GM23248 (cell line): Measurements from ENCODE around the gene RASGRP2. TPM values are rescaled to one million over a fixed set of nuclear protein-coding genes. Genes with fewer than 3 reads are reported as not detected.

Experiments
- DNase-seq: peaks from one replicate; pipeline ENCODE4 v3.0.0-alpha.2; 2015
- H2AFZ ChIP-seq: fragments of 200-600 bp; sonication (generic); 2 replicates; pipeline ENCODE4 v1.6.1; 2016; ENCODE audit warnings: antibody characterized with exemption
- H3F3A ChIP-seq: fragments of 200-600 bp; sonication (generic); 2 replicates; pipeline ENCODE4 v1.6.1; 2016; ENCODE audit warnings: mild to moderate bottlenecking, antibody characterized with exemption, mixed run types; ENCODE audit not compliant: insufficient read depth
- H3K27ac ChIP-seq: fragments of 200-600 bp; sonication (generic); 2 replicates; pipeline ENCODE4 v1.5.1; 2016; ENCODE audit warnings: mild to moderate bottlenecking
- H3K27me3 ChIP-seq: fragments of 200-600 bp; sonication (generic); replicated peaks from 2 replicates; pipeline ENCODE4 v1.6.1; 2016; ENCODE audit warnings: mild to moderate bottlenecking; ENCODE audit not compliant: insufficient read depth
- H3K36me3 ChIP-seq: fragments of 200-600 bp; sonication (generic); 2 replicates; pipeline ENCODE4 v1.6.1; 2016; ENCODE audit warnings: low read depth, mild to moderate bottlenecking
- H3K4me1 ChIP-seq: fragments of 200-600 bp; sonication (generic); 2 replicates; pipeline ENCODE4 v1.6.1; 2016; ENCODE audit warnings: mild to moderate bottlenecking; ENCODE audit not compliant: insufficient read depth
- H3K4me2 ChIP-seq: fragments of 200-600 bp; sonication (generic); one replicate; pipeline ENCODE4 v1.6.1; 2016; ENCODE audit warnings: mild to moderate bottlenecking; ENCODE audit not compliant: unreplicated experiment
- H3K4me3 ChIP-seq: fragments of 200-600 bp; sonication (generic); 2 replicates; pipeline ENCODE4 v1.5.1; 2016; ENCODE audit warnings: mild to moderate bottlenecking
- H3K79me2 ChIP-seq: fragments of 200-600 bp; sonication (generic); 2 replicates; pipeline ENCODE4 v1.6.1; 2016; ENCODE audit warnings: mild to moderate bottlenecking; ENCODE audit not compliant: insufficient read depth
- H3K9ac ChIP-seq: fragments of 200-600 bp; sonication (generic); 2 replicates; pipeline ENCODE4 v1.6.1; 2016; ENCODE audit warnings: mild to moderate bottlenecking
- H3K9me2 ChIP-seq: fragments of 200-600 bp; sonication (generic); 2 replicates; pipeline ENCODE4 v1.6.1; 2016; ENCODE audit warnings: mixed run types, mild to moderate bottlenecking, moderate library complexity; ENCODE audit not compliant: insufficient read depth
- H3K9me3 ChIP-seq: fragments of 200-600 bp; sonication (generic); one replicate; pipeline ENCODE4 v1.6.1; 2017; ENCODE audit warnings: low read depth
- H4K20me1 ChIP-seq: fragments of 200-600 bp; sonication (generic); 2 replicates; pipeline ENCODE4 v1.6.0; 2016; ENCODE audit not compliant: insufficient read depth
- EZH2 ChIP-seq: fragments of 200-600 bp; sonication (generic); IDR thresholded peaks from 2 replicates; pipeline ENCODE4 v1.6.1; 2018; ENCODE audit warnings: antibody characterized with exemption, mild to moderate bottlenecking; ENCODE audit not compliant: insufficient read depth, poor library complexity, severe bottlenecking
- EZH2phosphoT487 ChIP-seq: fragments of 200-600 bp; sonication (generic); IDR thresholded peaks from 2 replicates; pipeline ENCODE4 v1.6.1; 2018; ENCODE audit warnings: antibody characterized with exemption, moderate library complexity, mild to moderate bottlenecking, low read depth; ENCODE audit not compliant: insufficient read depth
- WGBS, 2 experiments: methylation state at CpG; one replicate each; pipeline ENCODE4 v1.1.6; 2015 to 2017; ENCODE audit warnings: low lambda C conversion rate in 2 of 2, low coverage in 1 of 2; ENCODE audit errors: missing lambda C conversion rate in 2 of 2; 5-methylcytosine and 5-hydroxymethylcytosine counted together
- in situ Hi-C: fragments of 300-500 bp; cut with MboI; formaldehyde crosslinking; loops from 2 replicates; pipeline ENCODE4 v1.15.0; 2020
- polyA plus RNA-seq: library from polyadenylated mRNA; unstranded; fragments of >200 nt; fragmentation: Nextera tagmentation; extraction: Ambion mirVana; gene quantifications from 2 replicates; pipeline ENCODE4 v1.2.1, GENCODE V29; 2016
- total RNA-seq: library from RNA; depleted of rRNA; stranded (reverse); fragments of >200 nt; shearing (Covaris generic); gene quantifications from 2 replicates; pipeline ENCODE4 v1.2.3, GENCODE V29; 2014

The RASGRP2 gene
- total and polyA plus RNA-seq, 2 experiments from 2014 or later = 0.68 TPM; not detected in 1

- no peaks in the 10 kb centered on the region for H3K4me1 ChIP-seq
- WGBS, 2 experiments = 83 to 85% methylated on average over 12 of the region's 12 CpGs
- no peak overlapping the region for H3K4me2 ChIP-seq
- no peak for TF ChIP-seq EZH2phosphoT487
- TF ChIP-seq EZH2 = no peak
- H3K4me3 ChIP-seq = no peak overlapping the region
- no peaks in the 10 kb centered on the region for H4K20me1 ChIP-seq
- in situ Hi-C loops = no loop called here
- H3K27ac ChIP-seq = no peak overlapping the region
- H3K27me3 ChIP-seq = no peaks in the 10 kb centered on the region
- peaks cover 4% of the 10 kb centered on the region; the same call in 1 of the 2 replicates for H3F3A ChIP-seq
- H3K9ac ChIP-seq = no peak overlapping the region
- no peak overlapping the region for H2AFZ ChIP-seq
- no peaks in the 10 kb centered on the region for H3K36me3 ChIP-seq
- no peaks in the 10 kb centered on the region for H3K9me2 ChIP-seq
- no peaks in the 10 kb centered on the region for H3K9me3 ChIP-seq
- DNase-seq = no peak
- no peaks in the 10 kb centered on the region for H3K79me2 ChIP-seq
Observed at GRCh38 chr11:64784813-64785581, 41.1 kb upstream of the RASGRP2 start.

GRCh38 chr11:64778473-64779298 is 34.7 kb upstream of the RASGRP2 start, which contains the start of gene SF1:
Gene SF1, minus strand, starts transcription at chr11:64778542. Its CDS starts 150 bp downstream, at chr11:64778392.
- Histone ChIP-seq H3K79me2 (peaks cover 39% of the 10 kb centered on the region), H3K36me3 (peaks cover 27% of the 10 kb centered on the region), H3K4me2 (peak within 1 kb of the TSS; percentile 98), H3K27me3 (no peaks in the 10 kb centered on the region), H2AFZ (peak within 1 kb of the TSS; percentile 93), H3K27ac (peak within 1 kb of the TSS; percentile 97), H3K9me3 (no peaks in the 10 kb centered on the region), H3K9ac (peak within 1 kb of the TSS; percentile 99), H3F3A (peaks cover 38% of the 10 kb centered on the region), H3K9me2 (no peaks in the 10 kb centered on the region), H3K4me1 (peaks cover 18% of the 10 kb centered on the region), H4K20me1 (peaks cover 29% of the 10 kb centered on the region; the same call in 1 of the 2 replicates), H3K4me3 (peak within 1 kb of the TSS; percentile 94)
- TF ChIP-seq EZH2phosphoT487 = no peak
- no peak for TF ChIP-seq EZH2
- 1% methylated on average over 57 to 68 of the region's 80 CpGs for whole genome bisulfite sequencing, 2 experiments
- DNase-seq = peak; percentile 100
- in situ Hi-C loops = no loop called here

GRCh38 chr11:64778223-64778472 is 34.2 kb upstream of the RASGRP2 start:
- no peak for TF ChIP-seq EZH2phosphoT487
- TF ChIP-seq EZH2 = no peak
- no peaks in the 10 kb centered on the region for H3K9me3 ChIP-seq
- no peak overlapping the region for H2AFZ ChIP-seq
- peak overlapping the region; percentile 94 for H3K4me3 ChIP-seq
- in situ Hi-C loops = no loop called here
- H3K79me2 ChIP-seq = peaks cover 44% of the 10 kb centered on the region
- H4K20me1 ChIP-seq = peaks cover 34% of the 10 kb centered on the region; the same call in 1 of the 2 replicates
- 0% methylated on average over 3 to 9 of the region's 28 CpGs for WGBS, 2 experiments
- peaks cover 18% of the 10 kb centered on the region for H3K4me1 ChIP-seq
- no peak for DNase-seq
- H3K36me3 ChIP-seq = peaks cover 33% of the 10 kb centered on the region
- no peaks in the 10 kb centered on the region for H3K9me2 ChIP-seq
- H3K27me3 ChIP-seq = no peaks in the 10 kb centered on the region
- peaks cover 41% of the 10 kb centered on the region for H3F3A ChIP-seq
- peak overlapping the region; percentile 57 for H3K4me2 ChIP-seq
- H3K9ac ChIP-seq = peak overlapping the region; percentile 99
- H3K27ac ChIP-seq = peak overlapping the region; percentile 97

GRCh38 chr11:64777449-64778222 is 33.7 kb upstream of the RASGRP2 start:
- peaks cover 38% of the 10 kb centered on the region for H3K36me3 ChIP-seq
- H3K27ac ChIP-seq = peak overlapping the region; percentile 97
- DNase-seq = peak; percentile 92
- peaks cover 49% of the 10 kb centered on the region for H3K79me2 ChIP-seq
- H3K9ac ChIP-seq = peak overlapping the region; percentile 99
- TF ChIP-seq EZH2phosphoT487 (no peak), EZH2 (no peak)
- no peak overlapping the region for H2AFZ ChIP-seq
- H3K9me2 ChIP-seq = no peaks in the 10 kb centered on the region
- in situ Hi-C loops = no loop called here
- peaks cover 46% of the 10 kb centered on the region for H3F3A ChIP-seq
- WGBS, 2 experiments = 0 to 1% methylated on average over 37 to 54 of the region's 98 CpGs
- peak overlapping the region; percentile 94 for H3K4me3 ChIP-seq
- peaks cover 18% of the 10 kb centered on the region for H3K4me1 ChIP-seq
- H4K20me1 ChIP-seq = peaks cover 39% of the 10 kb centered on the region; the same call in 1 of the 2 replicates
- no peaks in the 10 kb centered on the region for H3K27me3 ChIP-seq
- no peaks in the 10 kb centered on the region for H3K9me3 ChIP-seq
- peak overlapping the region; percentile 98 for H3K4me2 ChIP-seq
